ENCODE measurements around the gene GATA3. TPM values are rescaled to one million over a fixed set of nuclear protein-coding genes. Genes with fewer than 3 reads are reported as not detected.

Gene GATA3
- total RNA-seq, 1 donor from 2014 or later: 17.6 TPM

DNA sequence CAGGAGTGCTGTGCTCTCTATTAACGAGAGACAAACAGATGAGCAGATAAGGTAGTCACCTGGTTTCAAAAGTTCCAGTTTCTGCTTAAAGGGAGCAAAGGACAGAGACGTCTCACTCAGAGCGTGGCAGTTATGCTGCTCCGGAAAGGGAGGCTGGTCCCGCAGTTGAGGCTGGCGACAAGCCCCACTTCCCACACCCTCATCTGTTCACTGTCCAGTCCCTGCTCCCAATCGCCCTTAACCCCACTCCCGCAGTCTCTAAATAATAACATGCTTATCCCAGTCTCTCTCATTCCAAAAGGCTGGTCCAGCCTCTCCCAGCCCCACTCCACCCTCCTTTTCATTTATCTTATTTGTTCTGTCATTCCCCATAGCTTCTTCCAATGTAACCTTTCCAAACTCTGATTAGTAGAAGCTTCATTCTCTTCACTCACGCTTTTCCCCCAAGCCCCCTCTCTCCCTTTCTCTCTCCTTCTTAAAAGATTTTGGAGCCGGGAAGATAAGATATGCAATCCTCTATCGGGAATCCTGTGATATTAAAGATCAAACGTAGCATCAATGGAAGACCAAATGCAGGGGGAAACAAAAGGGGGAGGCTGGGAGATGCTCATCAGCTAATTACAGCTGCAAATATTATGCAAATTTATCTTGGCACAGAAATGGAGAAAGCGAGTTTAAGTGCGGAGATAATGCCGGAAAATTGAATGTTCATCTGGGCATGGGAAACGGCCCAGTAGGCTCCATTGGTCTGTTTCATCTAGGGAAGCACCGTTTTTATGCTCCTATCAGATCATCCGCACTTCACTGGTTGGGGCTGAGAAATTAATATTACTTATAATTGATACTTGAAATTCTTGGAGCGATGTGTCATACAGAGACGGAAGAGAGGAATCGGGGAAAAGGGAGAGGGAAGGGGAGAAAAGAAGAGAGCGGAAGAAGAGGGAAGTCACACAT is 16.3 kb upstream of the GATA3 start:
- Mint-ChIP-seq H3K36me3 (ENCODE audit: low read depth, unreplicated experiment) (no peaks in the 10 kb centered on the region), H3K27me3 (ENCODE audit: low read depth, unreplicated experiment) (peaks cover 79% of the 10 kb centered on the region), H3K4me3 (ENCODE audit: unreplicated experiment) (no peak overlapping the region), H3K9me3 (ENCODE audit: unreplicated experiment) (peaks cover 22% of the 10 kb centered on the region), H3K4me1 (ENCODE audit: low read depth, unreplicated experiment) (peaks cover 6% of the 10 kb centered on the region), H3K27ac (ENCODE audit: unreplicated experiment) (peak overlapping the region; percentile 79)
- Histone ChIP-seq H4K20me1 (ENCODE audit: insufficient read depth, low read length) (peaks cover 6% of the 10 kb centered on the region), H3K9me3 (ENCODE audit: insufficient read depth, low read depth, low read length) (peaks cover 5% of the 10 kb centered on the region), H2AFZ (ENCODE audit: low read depth, low read length) (no peak overlapping the region), H3K4me1 (ENCODE audit: insufficient read depth, low read length) (peaks cover 6% of the 10 kb centered on the region), H3K27me3 (ENCODE audit: insufficient read depth, low read length) (peaks cover 94% of the 10 kb centered on the region), H3K27ac (ENCODE audit: low read depth, low read length) (no peak overlapping the region), H3K36me3 (ENCODE audit: insufficient read depth, low read length) (no peaks in the 10 kb centered on the region), H3K9ac (ENCODE audit: low read length) (no peak overlapping the region), H3K4me2 (ENCODE audit: low read length) (no peak overlapping the region), H3K4me3 (ENCODE audit: insufficient read depth, low read depth, low read length) (no peak overlapping the region), H3K79me2 (ENCODE audit: insufficient read depth, low read length) (no peaks in the 10 kb centered on the region)
- FAIRE-seq (no peak), DNase-seq (ENCODE audit: low read depth) (no peak)
- TF ChIP-seq, protein P1, sequence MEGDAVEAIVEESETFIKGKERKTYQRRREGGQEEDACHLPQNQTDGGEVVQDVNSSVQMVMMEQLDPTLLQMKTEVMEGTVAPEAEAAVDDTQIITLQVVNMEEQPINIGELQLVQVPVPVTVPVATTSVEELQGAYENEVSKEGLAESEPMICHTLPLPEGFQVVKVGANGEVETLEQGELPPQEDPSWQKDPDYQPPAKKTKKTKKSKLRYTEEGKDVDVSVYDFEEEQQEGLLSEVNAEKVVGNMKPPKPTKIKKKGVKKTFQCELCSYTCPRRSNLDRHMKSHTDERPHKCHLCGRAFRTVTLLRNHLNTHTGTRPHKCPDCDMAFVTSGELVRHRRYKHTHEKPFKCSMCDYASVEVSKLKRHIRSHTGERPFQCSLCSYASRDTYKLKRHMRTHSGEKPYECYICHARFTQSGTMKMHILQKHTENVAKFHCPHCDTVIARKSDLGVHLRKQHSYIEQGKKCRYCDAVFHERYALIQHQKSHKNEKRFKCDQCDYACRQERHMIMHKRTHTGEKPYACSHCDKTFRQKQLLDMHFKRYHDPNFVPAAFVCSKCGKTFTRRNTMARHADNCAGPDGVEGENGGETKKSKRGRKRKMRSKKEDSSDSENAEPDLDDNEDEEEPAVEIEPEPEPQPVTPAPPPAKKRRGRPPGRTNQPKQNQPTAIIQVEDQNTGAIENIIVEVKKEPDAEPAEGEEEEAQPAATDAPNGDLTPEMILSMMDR (IDR thresholded peaks at IDR 0.05; ENCODE audit: insufficient read depth, low read depth, low read length): no peak
- TF ChIP-seq EZH2 (IDR thresholded peaks at IDR 0.05; ENCODE audit: insufficient read depth, low read length): peak; percentile 56

- FAIRE-seq (no peak), DNase-seq (ENCODE audit: low read depth) (no peak)
- no peaks in the 10 kb centered on the region for H3K36me3 ChIP-seq (ENCODE audit: insufficient read depth, low read length)
- no peak overlapping the region for H2AFZ ChIP-seq (ENCODE audit: low read depth, low read length)
- TF ChIP-seq, protein P1 (IDR thresholded peaks at IDR 0.05; ENCODE audit: insufficient read depth, low read depth, low read length): no peak
- TF ChIP-seq EZH2 (IDR thresholded peaks at IDR 0.05; ENCODE audit: insufficient read depth, low read length): peak; percentile 56
- H3K27me3 Mint-ChIP-seq (ENCODE audit: low read depth, unreplicated experiment): peaks cover 79% of the 10 kb centered on the region
- H3K4me2 ChIP-seq (ENCODE audit: low read length): no peak overlapping the region
- H3K9ac ChIP-seq (ENCODE audit: low read length): no peak overlapping the region
- H3K27ac Mint-ChIP-seq (ENCODE audit: unreplicated experiment): no peak overlapping the region
- H3K4me3 ChIP-seq (ENCODE audit: insufficient read depth, low read depth, low read length): no peak overlapping the region
- H4K20me1 ChIP-seq (ENCODE audit: insufficient read depth, low read length): peaks cover 6% of the 10 kb centered on the region
- peaks cover 3% of the 10 kb centered on the region for H3K9me3 ChIP-seq (ENCODE audit: insufficient read depth, low read depth, low read length)
- H3K4me1 Mint-ChIP-seq (ENCODE audit: low read depth, unreplicated experiment): peaks cover 6% of the 10 kb centered on the region
- H3K4me1 ChIP-seq (ENCODE audit: insufficient read depth, low read length): peaks cover 6% of the 10 kb centered on the region
- H3K27ac ChIP-seq (ENCODE audit: low read depth, low read length): no peak overlapping the region
- H3K36me3 Mint-ChIP-seq (ENCODE audit: low read depth, unreplicated experiment): no peaks in the 10 kb centered on the region
- H3K9me3 Mint-ChIP-seq (ENCODE audit: unreplicated experiment): peaks cover 24% of the 10 kb centered on the region
- peaks cover 94% of the 10 kb centered on the region for H3K27me3 ChIP-seq (ENCODE audit: insufficient read depth, low read length)
- H3K4me3 Mint-ChIP-seq (ENCODE audit: unreplicated experiment): no peak overlapping the region
- H3K79me2 ChIP-seq (ENCODE audit: insufficient read depth, low read length): no peaks in the 10 kb centered on the region
Measured at GRCh38 chr10:8039321-8039881, 15.1 kb upstream of the GATA3 start.
